PFSK-1 (cell line): ENCODE data around the gene WNK2.
A peak's percentile ranks its signal among the peaks of the same experiment; 100 is the strongest.

Experiments used
- FOXP2 ChIP-seq: optimal IDR thresholded peaks from 2 replicates; pipeline ENCODE3; 2011; ENCODE audit warnings: borderline replicate concordance, control low read depth, inconsistent platforms; ENCODE audit not compliant: insufficient read depth; ENCODE audit errors: extremely low read length, extremely low read depth
- POLR2AphosphoS5 ChIP-seq: IDR thresholded peaks from 2 replicates; pipeline ENCODE4 v1.6.1; 2012; ENCODE audit warnings: low read depth, mild to moderate bottlenecking, control low read depth, low read length, moderate library complexity
- SIN3A ChIP-seq: IDR thresholded peaks from 2 replicates; pipeline ENCODE4 v1.6.1; 2012; ENCODE audit warnings: mild to moderate bottlenecking, low read length, moderate library complexity, borderline replicate concordance; ENCODE audit not compliant: insufficient read depth
- TAF1 ChIP-seq: IDR thresholded peaks from 2 replicates; pipeline ENCODE4 v1.6.1; 2012; ENCODE audit warnings: low read length, control low read depth, borderline replicate concordance; ENCODE audit not compliant: insufficient read depth
- TF ChIP-seq, protein P1 (sequence below), 2 experiments: IDR thresholded peaks; 2 replicates each; pipeline versions ENCODE4 v1.6.1 to v1.8.0; 2011 to 2012; ENCODE audit warnings: low read depth in 2 of 2, low read length in 2 of 2, control low read depth in 1 of 2, inconsistent platforms in 1 of 2, mild to moderate bottlenecking in 1 of 2, moderate library complexity in 1 of 2; ENCODE audit not compliant: insufficient read depth in 1 of 2

Gene WNK2

DNA sequence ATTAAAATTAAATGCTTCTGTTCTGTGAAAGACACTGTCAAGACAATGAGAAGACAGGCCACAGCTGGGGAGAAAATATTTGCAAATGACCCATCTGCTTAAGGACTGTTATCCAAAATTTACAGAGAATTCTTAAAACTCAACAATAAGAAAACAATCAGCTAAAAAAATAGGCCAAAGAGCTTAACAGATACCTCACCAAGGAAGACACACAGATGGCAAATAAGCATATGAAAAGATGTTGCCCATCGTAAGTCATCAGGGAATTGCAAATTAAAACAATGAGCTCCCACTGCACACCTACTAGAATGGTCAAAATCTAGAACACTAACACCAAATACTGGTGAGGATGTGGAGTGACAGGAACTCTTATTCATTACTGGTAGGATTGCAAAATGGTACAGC lies 10.3 kb downstream of the WNK2 start:
- no peak for TF ChIP-seq SIN3A
- no peak for TF ChIP-seq TAF1
- TF ChIP-seq, protein P1, sequence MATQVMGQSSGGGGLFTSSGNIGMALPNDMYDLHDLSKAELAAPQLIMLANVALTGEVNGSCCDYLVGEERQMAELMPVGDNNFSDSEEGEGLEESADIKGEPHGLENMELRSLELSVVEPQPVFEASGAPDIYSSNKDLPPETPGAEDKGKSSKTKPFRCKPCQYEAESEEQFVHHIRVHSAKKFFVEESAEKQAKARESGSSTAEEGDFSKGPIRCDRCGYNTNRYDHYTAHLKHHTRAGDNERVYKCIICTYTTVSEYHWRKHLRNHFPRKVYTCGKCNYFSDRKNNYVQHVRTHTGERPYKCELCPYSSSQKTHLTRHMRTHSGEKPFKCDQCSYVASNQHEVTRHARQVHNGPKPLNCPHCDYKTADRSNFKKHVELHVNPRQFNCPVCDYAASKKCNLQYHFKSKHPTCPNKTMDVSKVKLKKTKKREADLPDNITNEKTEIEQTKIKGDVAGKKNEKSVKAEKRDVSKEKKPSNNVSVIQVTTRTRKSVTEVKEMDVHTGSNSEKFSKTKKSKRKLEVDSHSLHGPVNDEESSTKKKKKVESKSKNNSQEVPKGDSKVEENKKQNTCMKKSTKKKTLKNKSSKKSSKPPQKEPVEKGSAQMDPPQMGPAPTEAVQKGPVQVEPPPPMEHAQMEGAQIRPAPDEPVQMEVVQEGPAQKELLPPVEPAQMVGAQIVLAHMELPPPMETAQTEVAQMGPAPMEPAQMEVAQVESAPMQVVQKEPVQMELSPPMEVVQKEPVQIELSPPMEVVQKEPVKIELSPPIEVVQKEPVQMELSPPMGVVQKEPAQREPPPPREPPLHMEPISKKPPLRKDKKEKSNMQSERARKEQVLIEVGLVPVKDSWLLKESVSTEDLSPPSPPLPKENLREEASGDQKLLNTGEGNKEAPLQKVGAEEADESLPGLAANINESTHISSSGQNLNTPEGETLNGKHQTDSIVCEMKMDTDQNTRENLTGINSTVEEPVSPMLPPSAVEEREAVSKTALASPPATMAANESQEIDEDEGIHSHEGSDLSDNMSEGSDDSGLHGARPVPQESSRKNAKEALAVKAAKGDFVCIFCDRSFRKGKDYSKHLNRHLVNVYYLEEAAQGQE (IDR thresholded peaks at IDR 0.05; ENCODE audit: insufficient read depth in 1 of 2, low read depth in 2 of 2, low read length in 2 of 2), result no peak
- no peak for TF ChIP-seq POLR2AphosphoS5
- TF ChIP-seq FOXP2, result no peak

- TF ChIP-seq POLR2AphosphoS5, result no peak
- no peak for TF ChIP-seq SIN3A
Measured at GRCh38 chr9:93194641-93195040, 10.7 kb downstream of the WNK2 start.

- TF ChIP-seq POLR2AphosphoS5, result no peak
- TF ChIP-seq, protein P1 (IDR thresholded peaks at IDR 0.05; ENCODE audit: insufficient read depth in 1 of 2, low read depth in 2 of 2, low read length in 2 of 2), result no peak
- no peak for TF ChIP-seq FOXP2
- TF ChIP-seq TAF1, result no peak
- no peak for TF ChIP-seq SIN3A
Measured at GRCh38 chr9:93196096-93197055, 12.4 kb downstream of the WNK2 start.

DNA sequence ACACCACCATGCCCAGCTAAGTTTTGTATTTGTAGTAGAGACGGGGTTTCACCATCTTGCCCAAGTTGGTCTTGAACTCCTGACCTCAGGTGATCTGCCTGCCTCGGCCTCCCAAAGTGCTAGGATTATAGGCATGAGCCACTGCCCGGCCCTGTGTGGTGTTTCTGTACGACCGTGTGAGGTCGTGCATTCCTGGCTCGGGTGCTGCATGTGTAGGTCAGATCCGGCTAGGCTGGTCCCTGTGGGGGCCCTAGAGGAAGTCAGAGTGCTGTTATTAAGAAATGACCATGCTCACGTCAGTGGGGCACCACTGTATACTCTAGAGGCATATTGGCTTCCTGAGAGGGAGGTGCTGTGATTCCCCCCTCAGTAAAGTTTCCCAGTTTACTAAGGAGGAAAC lies 13.7 kb downstream of the WNK2 start:
- TF ChIP-seq FOXP2, result no peak
- TF ChIP-seq, protein P1 (IDR thresholded peaks at IDR 0.05; ENCODE audit: insufficient read depth in 1 of 2, low read depth in 2 of 2, low read length in 2 of 2), result no peak

- TF ChIP-seq POLR2AphosphoS5 (no peak), FOXP2 (no peak), TAF1 (no peak)
- TF ChIP-seq, protein P1 (IDR thresholded peaks at IDR 0.05; ENCODE audit: insufficient read depth in 1 of 2, low read depth in 2 of 2, low read length in 2 of 2), result peak; percentile 33 to 57; a peak in 1 of 4 replicates
Measured at GRCh38 chr9:93198117-93198837, 14.3 kb downstream of the WNK2 start.
